HG02884 (cell line): ENCODE measurements around the gene PDE4C.
"Not testable (repeated sequence)": the region's sequence is repeated elsewhere in the genome, so short reads cannot be mapped to it uniquely, and the experiment has no call there.

Experiments
- ATAC-seq: cut with Tn5 transposase; IDR thresholded peaks from one replicate; pipeline ENCODE4 v1.9.1; 2021; ENCODE audit warnings: mild to moderate bottlenecking, moderate library complexity; ENCODE audit not compliant: unreplicated experiment

PDE4C gene

DNA sequence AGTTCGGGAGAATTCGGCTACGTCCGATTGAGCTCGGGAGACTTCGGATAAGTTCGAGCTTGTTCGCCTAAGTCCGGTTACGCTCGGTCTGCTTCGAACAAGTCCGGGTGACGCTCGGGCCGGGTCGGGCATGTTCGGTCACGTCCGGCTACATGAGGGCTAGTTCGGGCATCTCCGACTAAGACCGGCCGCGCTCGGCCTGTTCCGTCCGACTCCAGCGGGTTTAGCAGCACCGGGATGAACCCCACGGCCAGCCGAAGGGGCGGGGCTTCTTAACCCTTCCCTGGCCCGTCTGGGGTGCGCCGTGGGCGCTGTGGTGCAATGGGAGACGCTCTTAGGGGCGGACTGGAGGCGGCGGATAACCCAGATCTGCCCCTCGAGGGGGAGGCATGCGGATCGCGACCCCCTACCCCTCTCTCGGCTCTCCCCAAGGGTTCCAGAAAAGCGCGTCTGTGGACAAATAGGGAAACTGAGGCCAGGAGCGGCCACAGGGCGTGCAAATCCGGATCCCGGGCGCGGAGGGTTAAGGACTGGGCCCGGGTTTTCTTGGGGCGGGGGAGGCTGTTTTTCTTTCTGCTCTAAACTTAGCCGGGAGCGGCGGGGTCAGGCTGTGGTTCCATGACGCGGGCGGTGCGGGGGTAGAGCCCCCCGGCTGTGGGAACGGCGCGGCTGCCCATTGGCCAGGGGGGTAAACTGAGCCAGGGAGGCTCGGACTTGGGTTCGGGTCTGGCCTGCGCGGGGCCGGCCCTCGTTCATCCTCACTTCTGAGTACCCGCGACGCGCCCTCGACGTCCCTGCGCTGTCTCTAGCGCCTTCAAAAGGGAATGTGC lies 1.5 kb downstream of the PDE4C start:
- ATAC-seq = peak; percentile 79

- ATAC-seq = no peak
These were observed 2.2 kb downstream of the PDE4C start for GRCh38 chr19:18223860-18224524.

DNA sequence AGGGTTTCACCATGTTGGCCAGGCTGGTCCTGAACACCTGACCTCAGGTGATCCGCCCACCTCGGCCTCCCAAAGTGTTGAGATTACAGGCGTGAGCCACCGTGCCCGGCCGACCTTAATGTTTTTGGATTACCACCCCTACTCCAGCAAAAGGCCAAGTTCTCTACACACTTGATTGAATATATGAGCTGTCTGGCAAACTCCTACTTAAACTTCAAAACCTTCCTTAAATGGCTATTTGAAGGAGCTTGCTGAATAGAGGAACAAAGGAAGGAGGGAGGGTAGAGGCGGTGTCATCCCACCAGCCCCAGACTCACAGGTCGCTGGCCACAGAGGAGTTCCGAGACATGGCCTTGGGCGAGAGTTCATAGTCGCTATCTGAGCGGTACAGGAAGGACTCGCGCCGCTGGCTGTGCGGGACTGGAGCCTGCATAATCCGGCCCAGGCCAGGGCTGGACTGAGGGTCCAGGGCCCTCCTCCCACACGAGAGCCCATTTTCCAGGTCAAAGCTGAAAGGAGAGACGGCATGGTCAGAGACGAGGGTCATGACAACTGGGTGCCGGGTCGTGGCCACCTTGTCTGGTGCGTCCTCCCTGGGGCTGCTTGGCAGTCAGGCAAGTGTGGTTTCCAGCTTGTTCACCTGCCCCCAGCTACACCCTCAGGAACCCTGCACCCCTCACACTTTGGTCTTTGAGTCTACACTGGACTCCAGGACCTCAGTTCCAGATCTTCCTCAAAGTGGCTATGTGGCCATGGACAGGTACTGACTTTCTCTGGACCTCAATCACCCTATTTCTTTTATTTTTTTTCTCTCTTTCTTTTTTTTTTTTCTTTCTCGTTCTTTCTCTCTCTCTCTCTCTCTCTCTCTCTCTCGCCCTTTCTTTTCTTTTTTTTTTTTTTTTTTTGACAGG lies 4.2 kb downstream of the PDE4C start:
- ATAC-seq = no peak

DNA sequence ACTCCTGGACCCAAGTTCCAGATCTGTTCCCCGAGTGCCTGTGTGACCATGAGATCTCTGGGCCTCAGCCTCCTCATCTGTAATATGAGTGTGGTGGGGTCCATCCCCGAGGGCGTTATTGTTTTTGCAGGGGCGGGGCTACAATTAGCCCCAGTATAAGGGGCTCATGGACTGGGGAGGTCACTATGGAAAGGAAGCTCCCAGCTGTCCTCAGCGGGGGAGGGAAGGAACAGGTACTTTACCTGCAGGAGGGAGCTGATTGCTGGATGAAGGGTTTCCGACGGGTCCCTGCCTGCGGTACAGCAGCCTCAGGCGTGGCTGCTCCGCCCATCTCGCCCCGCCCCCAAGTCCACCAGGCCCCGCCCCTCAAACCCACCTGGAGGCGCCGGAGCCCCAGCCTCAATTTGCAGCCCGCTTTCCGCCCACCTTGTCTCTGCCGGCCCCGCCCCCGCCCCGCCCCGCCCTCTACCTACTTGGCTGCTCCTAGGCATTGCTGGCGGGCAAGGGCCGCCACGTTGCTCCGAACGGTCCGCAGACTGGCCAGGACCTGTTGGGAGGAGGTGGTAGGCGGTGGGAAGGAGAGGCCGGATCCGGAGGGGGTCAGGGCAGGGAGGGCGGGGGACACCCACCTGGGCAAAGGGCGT lies 5.5 kb downstream of the PDE4C start:
- ATAC-seq = no peak

DNA sequence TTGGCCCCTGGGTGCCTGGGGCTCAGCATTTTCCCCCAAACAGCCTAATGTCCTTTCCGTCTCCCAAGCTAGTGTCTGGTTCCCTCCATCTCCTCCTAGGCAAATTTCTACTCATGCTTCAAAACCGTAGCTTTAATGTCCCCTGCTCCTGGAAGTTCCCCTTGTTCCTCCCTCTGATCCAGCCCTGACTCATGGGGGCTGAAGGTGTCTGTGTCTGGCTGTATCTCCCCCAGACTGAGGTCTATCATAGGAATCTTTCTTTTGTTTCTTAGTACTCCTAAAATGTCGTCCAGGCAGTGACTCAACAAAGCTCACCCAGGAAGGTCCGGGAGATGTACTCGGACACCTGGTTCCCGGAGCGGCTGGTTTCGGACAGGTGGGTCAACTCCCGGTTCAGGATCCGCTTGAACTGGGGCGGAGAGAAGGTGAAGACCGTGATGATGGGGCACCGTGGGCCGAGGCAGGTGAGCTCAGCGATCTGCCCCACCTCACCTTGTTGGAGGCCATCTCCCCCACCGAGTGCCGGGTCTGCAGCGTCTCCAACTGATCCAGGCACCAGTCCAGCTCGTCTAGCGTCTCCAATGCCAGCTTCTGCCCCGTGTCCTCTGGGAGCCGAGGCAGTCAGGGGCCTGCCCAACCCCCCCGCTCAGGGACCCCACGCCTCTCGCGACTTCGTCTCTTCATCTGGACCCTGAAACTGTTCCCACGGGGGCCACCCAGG lies 6.2 kb downstream of the PDE4C start:
- no peak for ATAC-seq

DNA sequence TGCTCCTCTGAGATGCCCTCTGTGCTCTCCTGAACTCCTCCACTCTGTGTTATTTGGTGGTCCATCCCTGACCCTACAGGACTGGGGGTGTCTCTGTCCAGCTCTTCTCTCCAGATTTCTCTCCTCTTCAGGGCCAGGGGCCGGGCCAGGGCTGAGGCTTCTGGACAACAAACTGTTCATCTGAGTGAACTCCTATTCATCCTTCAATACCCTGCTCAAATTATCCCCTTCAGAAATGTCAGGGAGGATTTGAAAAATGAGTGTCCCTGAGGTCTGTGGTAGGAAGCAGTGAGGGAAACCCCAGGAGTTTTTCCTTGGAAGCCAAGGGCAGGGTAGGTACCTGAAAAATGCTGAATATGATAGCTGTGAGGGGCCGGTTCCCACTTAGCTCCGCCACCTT lies 7.6 kb downstream of the PDE4C start:
- ATAC-seq = no peak

DNA sequence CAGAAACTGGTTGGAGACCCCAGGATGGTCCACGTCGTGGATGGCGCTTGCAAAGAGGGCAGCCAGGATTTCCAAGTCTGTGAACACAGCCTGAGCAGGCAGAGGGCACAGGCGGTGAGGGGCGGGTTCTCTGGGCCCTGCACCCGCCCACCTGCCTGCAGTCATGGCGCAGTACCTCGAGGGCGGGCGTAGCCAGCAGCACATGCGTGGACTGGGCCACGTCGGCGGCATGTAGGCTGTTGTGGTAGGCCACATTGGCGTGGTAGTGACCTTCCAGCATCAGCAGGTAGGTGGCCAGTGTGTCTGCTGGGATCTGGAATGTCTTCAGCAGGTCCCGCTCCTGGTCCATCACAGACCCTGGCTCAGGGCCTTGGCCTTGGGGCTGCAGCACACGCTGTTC lies 8.1 kb downstream of the PDE4C start:
- ATAC-seq = no peak

GRCh38 chr19:18216789-18217188 lies 9.4 kb downstream of the PDE4C start:
- no peak for ATAC-seq

GRCh38 chr19:18214779-18215433 lies 11.3 kb downstream of the PDE4C start:
- ATAC-seq = no peak

GRCh38 chr19:18211683-18212082 lies 14.6 kb downstream of the PDE4C start:
- no peak for ATAC-seq

DNA sequence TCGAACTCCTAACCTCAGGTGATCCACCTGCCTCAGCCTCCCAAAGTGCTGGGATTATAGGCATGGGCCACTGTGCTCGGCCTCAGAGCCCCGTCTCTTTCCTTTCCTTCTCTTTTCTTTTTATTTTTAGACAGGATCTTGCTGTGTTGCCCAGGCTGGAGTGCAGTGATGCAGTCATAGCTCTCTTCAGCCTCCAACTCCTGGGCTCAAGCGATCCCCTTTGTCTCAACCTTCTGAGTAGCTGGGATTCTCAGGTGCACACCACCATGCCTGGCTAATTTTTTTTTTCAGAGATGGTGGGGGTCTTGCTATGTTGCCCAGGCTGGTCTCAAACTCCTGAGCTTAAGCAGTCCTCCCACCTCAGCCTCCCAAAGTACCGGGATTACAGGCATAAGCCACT lies 16.3 kb downstream of the PDE4C start:
- ATAC-seq = not testable (repeated sequence)

GRCh38 chr19:18208098-18208951 lies 17.9 kb downstream of the PDE4C start:
- no peak for ATAC-seq

GRCh38 chr19:18206018-18206417 lies 20.2 kb downstream of the PDE4C start:
- ATAC-seq = no peak

DNA sequence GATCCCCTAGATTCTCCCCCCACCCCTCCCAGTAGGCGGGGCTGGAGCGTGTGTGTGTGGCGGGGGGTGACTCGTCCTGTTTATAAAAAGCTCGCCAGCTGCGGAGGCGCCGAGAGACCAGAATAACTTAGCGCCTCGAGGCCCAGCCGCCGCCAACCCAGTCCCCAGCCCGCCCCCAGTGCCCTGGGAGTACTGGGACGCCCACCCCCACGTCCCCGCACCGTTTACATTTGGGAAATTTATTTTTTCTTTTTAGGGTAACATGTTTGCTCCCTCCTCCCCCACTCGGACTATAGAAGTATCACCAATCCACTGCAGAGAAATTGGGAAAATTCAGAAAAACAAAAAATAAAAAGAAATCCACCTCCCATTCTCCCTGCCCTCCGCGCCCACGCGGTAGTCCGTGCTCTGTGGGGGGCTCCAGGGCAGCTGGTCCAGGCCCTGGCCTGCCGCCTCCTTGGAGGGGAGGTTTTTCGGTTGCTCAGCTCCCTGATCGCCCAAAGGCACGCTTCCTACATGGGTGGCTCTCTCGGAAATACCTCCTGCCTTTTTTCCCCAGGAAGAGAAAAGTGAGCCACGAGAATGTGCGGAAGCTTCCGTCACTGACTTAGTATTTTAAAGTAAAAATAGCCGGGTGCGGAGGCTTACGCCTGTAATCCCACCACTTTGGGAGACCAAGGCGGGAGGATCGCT lies 20.9 kb downstream of the PDE4C start:
- no peak for ATAC-seq

- ATAC-seq = peak; percentile 4
These were observed 21.6 kb downstream of the PDE4C start for GRCh38 chr19:18204394-18205199.

DNA sequence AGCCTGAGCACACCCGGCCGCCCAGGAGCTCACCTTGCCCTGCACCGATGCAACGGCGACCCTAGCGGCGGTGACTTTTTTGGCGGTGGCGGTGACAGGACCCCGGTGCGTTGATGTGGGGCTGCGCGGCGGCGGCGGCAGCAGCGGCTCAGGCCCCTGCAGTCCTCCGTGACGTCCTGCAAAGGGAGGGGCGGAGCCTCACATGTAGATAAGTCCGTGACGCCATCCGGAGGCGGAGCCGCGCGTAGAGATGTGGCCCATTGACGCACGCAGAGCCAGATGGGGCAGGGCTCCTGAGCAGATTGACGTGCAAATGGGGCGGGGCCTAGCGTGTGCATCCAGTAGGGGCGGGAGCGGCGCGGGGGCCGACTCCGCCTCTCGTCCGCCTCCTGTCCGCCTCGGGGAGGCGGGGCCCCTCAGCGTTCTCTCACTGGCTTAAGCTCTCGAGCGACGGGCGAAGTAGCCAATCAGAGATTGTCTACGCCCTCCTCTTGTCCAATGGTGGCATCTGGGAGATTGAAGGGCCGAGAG lies 22.3 kb downstream of the PDE4C start, which contains the start of gene RAB3A:
Gene RAB3A (minus strand): TSS at position 180 of the 531 bp plus-strand sequence. CDS start 1,302 bp downstream, outside the sequence.
- peak; percentile 89 for ATAC-seq

DNA sequence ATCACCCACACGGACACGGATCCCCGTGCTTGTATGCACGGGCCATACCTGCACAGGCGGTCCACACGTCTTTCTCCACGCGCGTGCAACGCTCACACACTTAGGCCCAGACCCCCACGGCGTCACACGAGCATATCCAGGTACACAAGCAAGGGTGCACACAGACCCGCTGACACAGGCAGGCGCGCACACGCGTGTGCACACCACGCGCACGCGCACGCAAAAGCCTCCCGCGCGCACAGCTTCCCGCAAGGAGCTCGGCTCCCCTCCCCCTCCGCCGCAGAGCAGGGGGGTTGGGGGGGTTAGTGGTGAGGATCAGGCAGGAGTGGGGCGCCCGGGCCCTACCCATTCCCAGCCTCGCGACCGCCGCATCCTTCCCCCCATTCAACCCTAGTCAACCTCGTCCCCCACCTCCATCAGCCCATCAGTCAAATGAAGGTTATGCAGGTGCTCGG lies 22.8 kb downstream of the PDE4C start:
- ATAC-seq = no peak
